Uterus (tissue), 4 donors: Measurements from ENCODE around the gene SPATS2L. TPM values are rescaled to one million over a fixed set of nuclear protein-coding genes. Genes with fewer than 3 reads are reported as not detected.

ENCODE experiments used
- DNase-seq, 2 donors: peaks; one replicate each; pipeline ENCODE4 v3.0.0-alpha.2; 2019 to 2020
- H3K27ac ChIP-seq, 2 donors: fragments of 200-600 bp; sonication (generic); 1 replicate in 1 of 2; 2 replicates in 1 of 2; pipeline ENCODE4 v1.5.1; 2016 to 2018
- H3K27me3 ChIP-seq, 2 donors: fragments of 200-600 bp; sonication (generic); one replicate each; pipeline ENCODE4 v1.5.1; 2018 to 2019; ENCODE audit warnings: control low read depth in 1 of 2
- H3K36me3 ChIP-seq, 2 donors: fragments of 200-600 bp; sonication (generic); one replicate each; pipeline ENCODE4 v1.5.1; 2019; ENCODE audit warnings: control low read depth in 1 of 2
- H3K4me1 ChIP-seq, 2 donors: fragments of 200-600 bp; sonication (generic); one replicate each; pipeline ENCODE4 v1.5.1; 2018 to 2019; ENCODE audit warnings: control low read depth in 1 of 2
- H3K4me3 ChIP-seq, 2 donors: fragments of 200-600 bp; sonication (generic); 1 replicate in 1 of 2; 2 replicates in 1 of 2; pipeline ENCODE4 v1.5.1; 2018 to 2019; ENCODE audit warnings: mild to moderate bottlenecking in 1 of 2
- H3K9me3 ChIP-seq, 2 donors: fragments of 200-600 bp; sonication (generic); one replicate each; pipeline ENCODE4 v1.5.1; 2019; ENCODE audit warnings: control low read depth in 1 of 2
- CTCF ChIP-seq, 4 experiments: fragments of 200-600 bp in 2 of 4; fragments of 450-650 bp in 2 of 4; sonication (generic) in 2 of 4; IDR thresholded peaks; one replicate each; pipeline ENCODE4 v1.5.1; 2016 to 2019; ENCODE audit warnings: antibody characterized with exemption in 4 of 4, mild to moderate bottlenecking in 2 of 4, moderate library complexity in 1 of 4
- POLR2A ChIP-seq, 2 donors: fragments of 450-650 bp; IDR thresholded peaks; one replicate each; pipeline ENCODE4 v1.6.1; 2016; ENCODE audit warnings: antibody characterized with exemption in 2 of 2, mild to moderate bottlenecking in 1 of 2, moderate library complexity in 1 of 2
- intact Hi-C: fragments of 100-400 bp; cut with DNase I; formaldehyde crosslinking; loops from one replicate; pipeline ENCODE4 v1.15.1; 2023; ENCODE audit warnings: low total_unique reads
- total RNA-seq, 4 donors: library from RNA; depleted of rRNA in 3 of 4; stranded (reverse); fragments of >200 nt in 3 of 4; gene quantifications; one replicate each; pipeline versions ENCODE4 v1.1.0 to v1.2.4, GENCODE V29; 2014 to 2023
- donor health status: DM: yes; HTN: yes; CAD: no.

Gene SPATS2L
- total RNA-seq, 4 donors from 2014 or later = 20.6 to 99.3 (median 73.1) TPM

GRCh38 chr2:200365209-200365608 is 58.7 kb downstream of the SPATS2L start:
- no peaks in the 10 kb centered on the region for H3K36me3 ChIP-seq
- TF ChIP-seq POLR2A (IDR thresholded peaks at IDR 0.05) (no peak), CTCF (IDR thresholded peaks at IDR 0.05) (no peak)
- H3K27me3 ChIP-seq = no peaks in the 10 kb centered on the region
- no peak for DNase-seq
- intact Hi-C loops = no loop called here
- no peaks in the 10 kb centered on the region for H3K9me3 ChIP-seq
- no peaks in the 10 kb centered on the region for H3K4me1 ChIP-seq
- H3K4me3 ChIP-seq = no peak overlapping the region
- no peak overlapping the region for H3K27ac ChIP-seq

GRCh38 chr2:200367155-200367554 is 60.7 kb downstream of the SPATS2L start:
- Histone ChIP-seq H3K27me3 (no peaks in the 10 kb centered on the region), H3K27ac (no peak overlapping the region), H3K36me3 (no peaks in the 10 kb centered on the region), H3K9me3 (no peaks in the 10 kb centered on the region), H3K4me3 (no peak overlapping the region), H3K4me1 (no peaks in the 10 kb centered on the region)
- no peak for DNase-seq
- no peak for TF ChIP-seq CTCF (IDR thresholded peaks at IDR 0.05)
- TF ChIP-seq POLR2A (IDR thresholded peaks at IDR 0.05) = no peak
- intact Hi-C loops = no loop called here

- H3K27me3 ChIP-seq = no peaks in the 10 kb centered on the region
- no peak overlapping the region for H3K4me3 ChIP-seq
- H3K9me3 ChIP-seq = no peaks in the 10 kb centered on the region
- DNase-seq = no peak
- H3K27ac ChIP-seq = no peak overlapping the region
- TF ChIP-seq CTCF (IDR thresholded peaks at IDR 0.05) (no peak), POLR2A (IDR thresholded peaks at IDR 0.05) (no peak)
- intact Hi-C loops = no loop called here
- no peaks in the 10 kb centered on the region for H3K36me3 ChIP-seq
- H3K4me1 ChIP-seq = no peaks in the 10 kb centered on the region
Measured at GRCh38 chr2:200369886-200370285, 63.4 kb downstream of the SPATS2L start.

GRCh38 chr2:200373231-200373630 is 66.7 kb downstream of the SPATS2L start:
- H3K27me3 ChIP-seq = no peaks in the 10 kb centered on the region
- no peaks in the 10 kb centered on the region for H3K9me3 ChIP-seq
- TF ChIP-seq CTCF (IDR thresholded peaks at IDR 0.05) (no peak), POLR2A (IDR thresholded peaks at IDR 0.05) (no peak)
- no peak overlapping the region for H3K27ac ChIP-seq
- no peaks in the 10 kb centered on the region for H3K36me3 ChIP-seq
- peaks cover under 1 to 7% of the 10 kb centered on the region in 2 donors for H3K4me1 ChIP-seq
- H3K4me3 ChIP-seq = no peak overlapping the region
- intact Hi-C loops = no loop called here
- no peak for DNase-seq

GRCh38 chr2:200373973-200374416 is 67.5 kb downstream of the SPATS2L start:
- no peak for DNase-seq
- no peak overlapping the region for H3K27ac ChIP-seq
- H3K9me3 ChIP-seq = no peaks in the 10 kb centered on the region
- TF ChIP-seq CTCF (IDR thresholded peaks at IDR 0.05) (no peak), POLR2A (IDR thresholded peaks at IDR 0.05) (no peak)
- no peaks in the 10 kb centered on the region for H3K36me3 ChIP-seq
- H3K27me3 ChIP-seq = no peaks in the 10 kb centered on the region
- no peak overlapping the region for H3K4me3 ChIP-seq
- intact Hi-C loops = no loop called here
- peaks cover 4 to 7% of the 10 kb centered on the region in 2 donors for H3K4me1 ChIP-seq
